Ishikawa (cell line): ENCODE data around the gene METTL9.

Experiments
- CEBPB ChIP-seq: IDR thresholded peaks from 2 replicates; pipeline ENCODE4 v1.6.1; 2012
- CREB1 ChIP-seq: IDR thresholded peaks from 2 replicates; pipeline ENCODE4 v1.6.1; 2012; ENCODE audit warnings: low read depth
- EGR1 ChIP-seq: IDR thresholded peaks from 2 replicates; pipeline ENCODE4 v1.6.1; 2012
- EP300 ChIP-seq: IDR thresholded peaks from 2 replicates; pipeline ENCODE4 v1.6.1; 2012; ENCODE audit warnings: borderline replicate concordance
- FOXM1 ChIP-seq: IDR thresholded peaks from 2 replicates; pipeline ENCODE4 v1.6.1; 2012; ENCODE audit warnings: low read depth, borderline replicate concordance
- MAX ChIP-seq: IDR thresholded peaks from 2 replicates; pipeline ENCODE4 v1.6.1; 2012
- NFIC ChIP-seq: IDR thresholded peaks from 2 replicates; pipeline ENCODE4 v1.6.1; 2012
- RAD21 ChIP-seq: IDR thresholded peaks from 2 replicates; pipeline ENCODE4 v1.6.1; 2012; ENCODE audit warnings: low read depth
- REST ChIP-seq: IDR thresholded peaks from 2 replicates; pipeline ENCODE4 v1.6.1; 2012; ENCODE audit warnings: low read depth, mild to moderate bottlenecking
- TAF1 ChIP-seq: IDR thresholded peaks from 2 replicates; pipeline ENCODE4 v1.6.1; 2012; ENCODE audit warnings: low read depth, mild to moderate bottlenecking
- TCF12 ChIP-seq: IDR thresholded peaks from 2 replicates; pipeline ENCODE4 v1.6.1; 2012; ENCODE audit warnings: low read depth
- TEAD4 ChIP-seq: IDR thresholded peaks from 2 replicates; pipeline ENCODE4 v1.6.1; 2012
- USF1 ChIP-seq: IDR thresholded peaks from 2 replicates; pipeline ENCODE4 v1.6.1; 2012
- YY1 ChIP-seq: IDR thresholded peaks from 2 replicates; pipeline ENCODE4 v1.6.1; 2012; ENCODE audit warnings: low read depth
- ZBTB7A ChIP-seq: IDR thresholded peaks from 2 replicates; pipeline ENCODE4 v1.6.1; 2012; ENCODE audit warnings: low read depth

METTL9 gene

GRCh38 chr16:21703156-21703555 lies 103.8 kb downstream of the METTL9 start:
- no peak for TF ChIP-seq REST
- TF ChIP-seq FOXM1 = no peak
- TF ChIP-seq YY1 = no peak
- TF ChIP-seq USF1 = no peak
- no peak for TF ChIP-seq CREB1
- no peak for TF ChIP-seq EP300
- TF ChIP-seq NFIC = no peak
- no peak for TF ChIP-seq CEBPB
- TF ChIP-seq ZBTB7A = no peak
- no peak for TF ChIP-seq TCF12
- no peak for TF ChIP-seq TEAD4
- no peak for TF ChIP-seq EGR1
- TF ChIP-seq RAD21 = no peak

- TF ChIP-seq TCF12 (no peak), YY1 (no peak), RAD21 (no peak)
Observed at GRCh38 chr16:21703589-21704174, 104.3 kb downstream of the METTL9 start.

- TF ChIP-seq EGR1 (no peak), TEAD4 (no peak), EP300 (no peak), REST (no peak), TCF12 (no peak), NFIC (no peak), CEBPB (no peak), CREB1 (no peak), MAX (no peak), USF1 (no peak), RAD21 (no peak), FOXM1 (no peak), YY1 (no peak), TAF1 (no peak), ZBTB7A (no peak)
Observed at GRCh38 chr16:21704266-21704665, 104.9 kb downstream of the METTL9 start.

- no peak for TF ChIP-seq CEBPB
- TF ChIP-seq MAX = 0 out of 2 replicates have a peak, but pooled peaks have one; percentile 15
Observed at GRCh38 chr16:21704733-21705132, 105.4 kb downstream of the METTL9 start.
